Prostate gland (tissue), 2 donors: ENCODE measurements around the gene SRGAP1. TPM values are rescaled to one million over a fixed set of nuclear protein-coding genes. Genes with fewer than 3 reads are reported as not detected.

Experiments used
- DNase-seq: peaks from one replicate; pipeline ENCODE4 v3.0.0-alpha.2; 2019; ENCODE audit warnings: low spot score
- H3K27ac ChIP-seq, 2 donors: fragments of 200-600 bp; sonication (generic); 2 replicates each; pipeline ENCODE4 v1.5.1; 2017 to 2019
- H3K27me3 ChIP-seq: fragments of 200-600 bp; sonication (generic); replicated peaks from 2 replicates; pipeline ENCODE4 v1.5.1; 2019; ENCODE audit not compliant: insufficient read depth
- H3K36me3 ChIP-seq, 2 donors: fragments of 200-600 bp; sonication (generic); 1 replicate in 1 of 2; 2 replicates in 1 of 2; pipeline versions ENCODE4 v1.5.1 to v1.8.1; 2017 to 2019
- H3K4me1 ChIP-seq: fragments of 200-600 bp; sonication (generic); replicated peaks from 2 replicates; pipeline ENCODE4 v1.5.1; 2019
- H3K4me3 ChIP-seq, 2 donors: fragments of 200-600 bp; sonication (generic); 2 replicates each; pipeline ENCODE4 v1.5.1; 2017 to 2019
- H3K9me3 ChIP-seq: fragments of 200-600 bp; sonication (generic); 2 replicates; pipeline ENCODE4 v1.5.1; 2017
- POLR2A ChIP-seq: fragments of 450-650 bp; IDR thresholded peaks from one replicate; pipeline ENCODE4 v1.6.1; 2016; ENCODE audit warnings: antibody characterized with exemption, mild to moderate bottlenecking
- POLR2AphosphoS5 ChIP-seq: sonication (generic); formaldehyde crosslinking; IDR thresholded peaks from one replicate; pipeline ENCODE4 v1.6.1; 2017; ENCODE audit warnings: antibody characterized with exemption
- WGBS: methylation state at CpG from one replicate; pipeline ENCODE4 v1.1.5; 2018; 5-methylcytosine and 5-hydroxymethylcytosine counted together
- intact Hi-C: fragments of 100-400 bp; cut with DNase I; formaldehyde crosslinking; loops from one replicate; pipeline ENCODE4 v1.14.2; 2022
- total RNA-seq, 2 donors: library from RNA; depleted of rRNA; stranded (reverse); fragments of >200 nt; gene quantifications; one replicate each; pipeline ENCODE4 v1.1.0, GENCODE V29; 2016
- TF ChIP-seq, protein P1 (sequence below), 4 experiments: fragments of 200-600 bp in 2 of 4; fragments of 450-650 bp in 2 of 4; sonication (generic) in 2 of 4; IDR thresholded peaks; 1 replicate in 3 of 4; 2 replicates in 1 of 4; pipeline ENCODE4 v1.5.1; 2016 to 2019; ENCODE audit warnings: antibody characterized with exemption in 4 of 4, mild to moderate bottlenecking in 2 of 4, moderate library complexity in 2 of 4

The SRGAP1 gene
- total RNA-seq, 2 donors from 2014 or later = 4.6 to 16.1 TPM

DNA sequence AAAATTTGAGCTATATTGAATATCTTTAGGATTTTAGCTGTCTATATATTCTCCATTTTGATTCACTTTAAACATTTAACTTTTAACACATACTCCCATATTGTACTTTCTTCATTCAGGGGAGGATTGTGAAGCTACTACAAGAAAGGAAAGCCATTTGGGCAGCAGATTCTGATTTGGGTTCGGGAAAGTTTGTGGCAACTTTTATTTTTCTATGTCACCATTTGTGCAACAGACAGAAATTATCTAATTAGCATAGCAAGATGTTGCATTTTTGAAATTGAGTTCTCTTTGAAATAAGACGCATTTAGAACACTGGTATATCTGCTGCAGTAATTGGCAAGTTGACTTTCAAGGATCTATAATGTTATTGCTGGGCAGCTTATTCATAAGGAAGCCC is 243.3 kb downstream of the SRGAP1 start:
- intact Hi-C loops = loop anchor here (10.0 kb wide), 1 partner anchor 243 kb away; the partner anchor contains the start of gene SRGAP1
- TF ChIP-seq POLR2A (no peak), POLR2AphosphoS5 (no peak)
- TF ChIP-seq, protein P1, sequence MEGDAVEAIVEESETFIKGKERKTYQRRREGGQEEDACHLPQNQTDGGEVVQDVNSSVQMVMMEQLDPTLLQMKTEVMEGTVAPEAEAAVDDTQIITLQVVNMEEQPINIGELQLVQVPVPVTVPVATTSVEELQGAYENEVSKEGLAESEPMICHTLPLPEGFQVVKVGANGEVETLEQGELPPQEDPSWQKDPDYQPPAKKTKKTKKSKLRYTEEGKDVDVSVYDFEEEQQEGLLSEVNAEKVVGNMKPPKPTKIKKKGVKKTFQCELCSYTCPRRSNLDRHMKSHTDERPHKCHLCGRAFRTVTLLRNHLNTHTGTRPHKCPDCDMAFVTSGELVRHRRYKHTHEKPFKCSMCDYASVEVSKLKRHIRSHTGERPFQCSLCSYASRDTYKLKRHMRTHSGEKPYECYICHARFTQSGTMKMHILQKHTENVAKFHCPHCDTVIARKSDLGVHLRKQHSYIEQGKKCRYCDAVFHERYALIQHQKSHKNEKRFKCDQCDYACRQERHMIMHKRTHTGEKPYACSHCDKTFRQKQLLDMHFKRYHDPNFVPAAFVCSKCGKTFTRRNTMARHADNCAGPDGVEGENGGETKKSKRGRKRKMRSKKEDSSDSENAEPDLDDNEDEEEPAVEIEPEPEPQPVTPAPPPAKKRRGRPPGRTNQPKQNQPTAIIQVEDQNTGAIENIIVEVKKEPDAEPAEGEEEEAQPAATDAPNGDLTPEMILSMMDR (IDR thresholded peaks at IDR 0.05) = no peak
- WGBS = 96% methylated on average over 2 of the region's 2 CpGs
- Histone ChIP-seq H3K27me3 (no peaks in the 10 kb centered on the region), H3K4me3 (no peak overlapping the region), H3K9me3 (no peaks in the 10 kb centered on the region), H3K36me3 (no peaks in the 10 kb centered on the region), H3K4me1 (peaks cover 7% of the 10 kb centered on the region), H3K27ac (no peak overlapping the region)
- DNase-seq = no peak

DNA sequence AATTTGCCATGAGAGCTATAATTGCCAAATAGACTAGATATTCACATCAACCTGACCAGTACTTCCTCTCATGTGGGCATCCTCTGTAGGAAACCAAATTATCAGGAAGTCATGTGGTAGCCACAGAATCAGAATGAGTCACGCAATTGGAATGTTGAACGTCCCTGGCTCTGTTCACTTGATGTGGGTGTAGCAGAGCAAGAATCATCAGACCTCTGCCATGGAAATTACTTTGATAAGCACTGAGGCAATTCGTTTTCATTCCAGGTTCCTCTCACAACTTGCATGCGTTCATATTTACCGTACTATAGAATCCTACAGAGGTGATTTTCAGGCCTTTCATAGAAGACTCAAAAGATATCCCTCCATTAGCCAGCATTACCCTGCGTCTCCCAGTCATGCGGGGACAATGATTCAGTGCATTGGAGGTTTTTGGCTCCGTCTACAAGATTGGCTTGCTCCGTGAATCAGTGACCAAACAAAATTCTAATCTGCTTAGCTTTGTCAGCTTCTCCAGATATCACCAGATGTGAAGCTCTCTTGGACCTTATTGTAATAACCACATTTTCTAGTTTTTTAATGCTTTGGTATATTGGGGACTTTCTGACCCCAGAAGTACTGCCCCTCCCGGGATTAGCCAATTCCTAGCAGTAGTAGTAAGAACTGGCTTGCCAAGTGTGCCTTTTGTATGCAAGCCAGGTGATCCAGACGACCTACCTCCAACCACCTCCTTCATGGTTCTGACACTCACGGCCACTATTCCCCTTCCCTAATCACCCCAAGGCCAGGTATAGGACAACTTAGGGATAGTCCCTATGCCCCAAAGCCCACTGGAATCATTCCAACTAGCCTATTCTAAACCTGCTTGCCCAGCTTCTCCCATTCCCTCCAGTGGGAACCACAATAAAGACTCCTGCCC is 244.2 kb downstream of the SRGAP1 start:
- intact Hi-C loops = loop anchor here (10.0 kb wide), 1 partner anchor 244 kb away; the partner anchor contains the start of gene SRGAP1
- Histone ChIP-seq H3K9me3 (no peaks in the 10 kb centered on the region), H3K27me3 (no peaks in the 10 kb centered on the region), H3K36me3 (no peaks in the 10 kb centered on the region), H3K4me3 (no peak overlapping the region), H3K4me1 (peaks cover under 1% of the 10 kb centered on the region), H3K27ac (no peak overlapping the region)
- 55% methylated on average over 12 of the region's 12 CpGs for WGBS
- peak; percentile 78 for TF ChIP-seq POLR2AphosphoS5
- TF ChIP-seq, protein P1 (IDR thresholded peaks at IDR 0.05) = no peak
- DNase-seq = peak; percentile 71

DNA sequence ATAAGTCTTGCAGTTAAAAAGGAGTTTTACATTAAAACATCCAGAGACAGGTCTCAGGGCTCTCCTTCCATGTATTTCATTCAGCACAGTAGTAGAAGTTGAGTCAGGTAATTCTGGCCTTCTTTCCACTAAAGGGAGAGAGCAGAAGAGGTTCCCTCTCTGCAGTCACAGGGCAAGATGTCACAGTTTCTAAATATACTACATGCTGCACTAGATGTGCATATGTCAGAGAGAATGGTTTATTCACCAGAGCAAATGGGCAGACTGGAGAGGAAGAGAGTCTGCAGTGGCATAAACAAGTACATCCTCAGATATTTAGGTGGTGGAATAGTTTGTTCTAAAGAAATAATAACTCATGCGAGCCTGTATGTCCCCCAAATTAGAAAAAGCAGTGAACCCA is 245.5 kb downstream of the SRGAP1 start:
- TF ChIP-seq POLR2AphosphoS5 (no peak), POLR2A (no peak)
- TF ChIP-seq, protein P1 (IDR thresholded peaks at IDR 0.05) = no peak
- 98% methylated on average over 1 of the region's 1 CpG for WGBS
- Histone ChIP-seq H3K4me3 (no peak overlapping the region), H3K4me1 (no peaks in the 10 kb centered on the region), H3K27ac (no peak overlapping the region), H3K9me3 (no peaks in the 10 kb centered on the region), H3K27me3 (no peaks in the 10 kb centered on the region), H3K36me3 (no peaks in the 10 kb centered on the region)
- intact Hi-C loops = no loop called here
- DNase-seq = no peak

DNA sequence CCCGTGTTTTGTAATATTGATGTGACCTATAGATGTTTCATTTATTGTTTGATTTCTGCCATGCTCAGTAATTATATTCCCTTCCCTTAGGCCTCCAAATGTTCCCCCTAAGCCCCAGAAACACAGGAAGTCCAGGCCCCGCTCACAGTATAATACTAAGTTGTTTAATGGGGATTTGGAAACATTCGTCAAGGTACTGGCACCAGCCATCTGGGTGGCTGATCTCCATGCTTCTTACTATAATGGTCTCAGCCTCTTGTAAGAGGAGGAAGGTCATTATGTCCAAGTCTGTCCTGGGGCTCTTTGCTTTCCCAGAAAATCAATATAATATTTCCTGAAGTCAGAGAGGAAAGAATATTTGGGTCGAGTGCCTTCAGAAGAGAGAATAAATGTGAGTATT is 246.7 kb downstream of the SRGAP1 start:
- TF ChIP-seq POLR2AphosphoS5 (no peak), POLR2A (no peak)
- TF ChIP-seq, protein P1 (IDR thresholded peaks at IDR 0.05) = no peak
- Histone ChIP-seq H3K9me3 (no peaks in the 10 kb centered on the region), H3K4me3 (no peak overlapping the region), H3K27ac (no peak overlapping the region), H3K4me1 (no peaks in the 10 kb centered on the region), H3K36me3 (no peaks in the 10 kb centered on the region), H3K27me3 (no peaks in the 10 kb centered on the region)
- intact Hi-C loops = no loop called here
- no peak for DNase-seq
- 89% methylated on average over 4 of the region's 4 CpGs for WGBS
